H1 (cell line): ENCODE data around the gene DCUN1D2. TPM values are rescaled to one million over a fixed set of nuclear protein-coding genes. Genes with fewer than 3 reads are reported as not detected.

Experiments used
- CTCF ChIA-PET: fragments of 300-600 bp; sonication (Branson Sonifier 250); formaldehyde crosslinking; loops from one replicate; lab custom pipeline; 2021; ENCODE audit not compliant: partially characterized antibody; lab: Charles Lee
- POLR2A ChIA-PET: fragments of 300-600 bp; sonication (Branson Sonifier 250); formaldehyde crosslinking; loops from one replicate; lab custom pipeline; 2021; ENCODE audit warnings: inconsistent platforms; ENCODE audit not compliant: partially characterized antibody; lab: Charles Lee
- DNase-seq, 2 experiments: peaks; one replicate each; pipeline versions ENCODE4 v3.0.0 to v3.0.0-alpha.2; 2010 to 2022; ENCODE audit warnings: low spot score in 2 of 2, low read depth in 1 of 2, mixed read lengths in 1 of 2
- FAIRE-seq: peaks from 2 replicates; lab custom pipeline; 2011; peaks lifted over from hg19 to GRCh38; lab: Jason Lieb, UNC
- H2AFZ ChIP-seq: 2 replicates; pipeline ENCODE4 v1.8.1; 2012; ENCODE audit warnings: low read length, inconsistent platforms
- H2AK5ac ChIP-seq: 2 replicates; pipeline ENCODE4 v1.6.1; 2013; ENCODE audit warnings: low read depth, low read length
- H2BK120ac ChIP-seq: replicated peaks from 2 replicates; pipeline ENCODE3; 2013; ENCODE audit warnings: low read depth, low read length, inconsistent platforms
- H2BK12ac ChIP-seq: 2 replicates; pipeline ENCODE4 v1.6.1; 2013; ENCODE audit warnings: low read depth, low read length
- H2BK15ac ChIP-seq: 2 replicates; pipeline ENCODE4 v1.6.1; 2013; ENCODE audit warnings: low read length
- H2BK20ac ChIP-seq: 2 replicates; pipeline ENCODE4 v1.6.1; 2013; ENCODE audit warnings: low read length
- H2BK5ac ChIP-seq: 2 replicates; pipeline ENCODE4 v1.6.1; 2013; ENCODE audit warnings: low read depth, low read length
- H3K14ac ChIP-seq: 2 replicates; pipeline ENCODE4 v1.6.1; 2013; ENCODE audit warnings: inconsistent platforms; ENCODE audit not compliant: insufficient read length
- H3K18ac ChIP-seq: 2 replicates; pipeline ENCODE4 v1.6.1; 2013; ENCODE audit warnings: low read length; ENCODE audit errors: extremely low read depth
- H3K23ac ChIP-seq: 2 replicates; pipeline ENCODE4 v1.6.1; 2013; ENCODE audit warnings: inconsistent platforms; ENCODE audit not compliant: insufficient read length
- H3K23me2 ChIP-seq: 2 replicates; pipeline ENCODE4 v1.6.1; 2013; ENCODE audit warnings: low read depth, low read length
- H3K27ac ChIP-seq: 2 replicates; pipeline ENCODE4 v1.6.1; 2011; ENCODE audit warnings: low read depth, low read length, inconsistent platforms
- H3K27me3 ChIP-seq, 4 experiments: replicated peaks in 1 of 4; 1 replicate in 1 of 4; 2 replicates in 3 of 4; pipeline versions ENCODE4 v1.6.1 to v1.8.1; 2011 to 2013; ENCODE audit warnings: low read length in 3 of 4, mild to moderate bottlenecking in 3 of 4, inconsistent platforms in 2 of 4, mixed read lengths in 2 of 4, moderate library complexity in 1 of 4; ENCODE audit not compliant: control insufficient read depth in 3 of 4, insufficient read depth in 3 of 4; ENCODE audit errors: extremely low read depth in 1 of 4
- H3K36me3 ChIP-seq, 4 experiments: 2 replicates each; pipeline versions ENCODE4 v1.6.1 to v1.8.1; 2011 to 2013; ENCODE audit warnings: mild to moderate bottlenecking in 4 of 4, low read length in 3 of 4, moderate library complexity in 2 of 4, control low read depth in 1 of 4, inconsistent platforms in 1 of 4; ENCODE audit not compliant: insufficient read depth in 4 of 4, control insufficient read depth in 2 of 4
- H3K4ac ChIP-seq: replicated peaks from 2 replicates; pipeline ENCODE3; 2013; ENCODE audit warnings: low read length, low read depth, mixed read lengths, inconsistent platforms; ENCODE audit not compliant: insufficient read length
- H3K4me1 ChIP-seq, 4 experiments: replicated peaks in 1 of 4; 1 replicate in 1 of 4; 2 replicates in 3 of 4; pipeline versions ENCODE4 v1.6.1 to v1.8.1; 2011 to 2013; ENCODE audit warnings: low read length in 3 of 4, inconsistent platforms in 2 of 4, mixed read lengths in 1 of 4; ENCODE audit not compliant: insufficient read depth in 4 of 4, control insufficient read depth in 3 of 4
- H3K4me2 ChIP-seq, 2 experiments: 2 replicates each; pipeline versions ENCODE4 v1.6.1 to v1.8.1; 2011 to 2013; ENCODE audit warnings: low read depth in 2 of 2, low read length in 2 of 2, control low read depth in 1 of 2, inconsistent platforms in 1 of 2, mild to moderate bottlenecking in 1 of 2; ENCODE audit not compliant: insufficient read depth in 1 of 2
- H3K4me3 ChIP-seq, 4 experiments: fragments of 200-600, 300-600 bp in 1 of 4; sonication (generic), shearing (Covaris generic), sonication (Bioruptor Twin) in 1 of 4; 2 replicates each; pipeline versions ENCODE4 v1.5.1 to v1.8.1; 2011 to 2016; ENCODE audit warnings: low read length in 4 of 4, low read depth in 3 of 4, control low read depth in 2 of 4, inconsistent platforms in 2 of 4, mild to moderate bottlenecking in 2 of 4, mixed read lengths in 1 of 4, moderate library complexity in 1 of 4; ENCODE audit not compliant: insufficient read depth in 2 of 4; ENCODE audit errors: extremely low read depth in 1 of 4
- H3K56ac ChIP-seq: replicated peaks from 2 replicates; pipeline ENCODE3; 2013; ENCODE audit warnings: low read depth, mild to moderate bottlenecking, mixed read lengths, low read length, inconsistent platforms; ENCODE audit not compliant: insufficient read length
- H3K79me1 ChIP-seq: 2 replicates; pipeline ENCODE4 v1.6.1; 2013; ENCODE audit warnings: low read depth, low read length, control low read depth
- H3K79me2 ChIP-seq, 2 experiments: 2 replicates each; pipeline versions ENCODE4 v1.6.1 to v1.8.1; 2012 to 2013; ENCODE audit warnings: low read length in 2 of 2, mild to moderate bottlenecking in 2 of 2, inconsistent platforms in 1 of 2; ENCODE audit not compliant: insufficient read depth in 2 of 2, control insufficient read depth in 1 of 2
- H3K9ac ChIP-seq, 4 experiments: replicated peaks in 1 of 4; 1 replicate in 1 of 4; 2 replicates in 3 of 4; pipeline versions ENCODE4 v1.6.1 to v1.8.1; 2011 to 2013; ENCODE audit warnings: low read depth in 3 of 4, low read length in 3 of 4, control low read depth in 2 of 4, mild to moderate bottlenecking in 2 of 4, moderate library complexity in 2 of 4, inconsistent platforms in 1 of 4; ENCODE audit errors: extremely low read depth in 1 of 4
- H3K9me3 ChIP-seq, 2 experiments: 2 replicates each; pipeline versions ENCODE4 v1.6.1 to v1.8.1; 2012 to 2013; ENCODE audit warnings: mild to moderate bottlenecking in 2 of 2, moderate library complexity in 2 of 2, control low read depth in 1 of 2, inconsistent platforms in 1 of 2, low read depth in 1 of 2, low read length in 1 of 2, mixed read lengths in 1 of 2; ENCODE audit not compliant: insufficient read depth in 2 of 2
- H4K20me1 ChIP-seq, 2 experiments: replicated peaks in 1 of 2; 2 replicates each; pipeline versions ENCODE3 to v1.8.1; 2011 to 2013; ENCODE audit warnings: inconsistent platforms in 2 of 2, low read length in 2 of 2, mild to moderate bottlenecking in 1 of 2; ENCODE audit not compliant: insufficient read depth in 2 of 2, control insufficient read depth in 1 of 2
- H4K5ac ChIP-seq: 2 replicates; pipeline ENCODE4 v1.6.1; 2013; ENCODE audit warnings: low read length, low read depth, mixed read lengths, inconsistent platforms; ENCODE audit not compliant: insufficient read length
- H4K8ac ChIP-seq: 2 replicates; pipeline ENCODE4 v1.8.0; 2013; ENCODE audit warnings: mild to moderate bottlenecking, moderate library complexity, low read length, inconsistent platforms; ENCODE audit not compliant: insufficient read depth; ENCODE audit errors: extremely low read depth
- H4K91ac ChIP-seq: replicated peaks from 2 replicates; pipeline ENCODE3; 2013; ENCODE audit warnings: low read length, mixed read lengths, inconsistent platforms; ENCODE audit not compliant: insufficient read length
- SAP30 ChIP-seq: fragments of 300-600 bp; sonication (generic); IDR thresholded peaks from 2 replicates; pipeline ENCODE4 v1.7.1; 2012; ENCODE audit warnings: low read length, moderate library complexity, mild to moderate bottlenecking, inconsistent platforms; ENCODE audit not compliant: insufficient read depth, insufficient replicate concordance
- SP1 ChIP-seq: IDR thresholded peaks from 2 replicates; pipeline ENCODE4 v1.6.1; 2011; ENCODE audit warnings: low read depth, low read length
- WGBS, 2 experiments: shearing (Covaris generic) in 1 of 2; methylation state at CpG; one replicate each; pipeline versions ENCODE4 v1.1.6 to v1.1.7; 2013 to 2015; ENCODE audit warnings: low lambda C conversion rate in 2 of 2, mixed read lengths in 2 of 2, inconsistent platforms in 1 of 2, low coverage in 1 of 2, missing lambda C conversion rate in 1 of 2; ENCODE audit not compliant: insufficient replicate concordance in 2 of 2, insufficient coverage in 1 of 2, insufficient read length in 1 of 2; ENCODE audit errors: extremely low coverage in 1 of 2, missing lambda C conversion rate in 1 of 2; 5-methylcytosine and 5-hydroxymethylcytosine counted together
- polyA plus RNA-seq, 7 experiments: library from polyadenylated mRNA; depleted of rRNA in 3 of 7; stranded (reverse) in 5 of 7; unstranded in 2 of 7; fragments of >200 nt in 5 of 7; fragments of 200-250 nt in 2 of 7; gene quantifications; 1 replicate in 5 of 7; 2 replicates in 1 of 7; 4 replicates in 1 of 7; pipeline versions ENCODE4 v1.2.1 to v1.2.3, GENCODE V29; 2011 to 2013; ENCODE audit warnings: missing spikeins in 2 of 7, mixed read lengths in 2 of 7
- total RNA-seq: library from RNA; stranded (reverse); fragmentation: NEBNext Ultra II Directional; extraction: Animal tissue kit (Norgen Biotek cat#: 25700); gene quantifications from 2 replicates; pipeline ENCODE4 v1.2.1, GENCODE V29; 2021

Gene DCUN1D2
- total and polyA plus RNA-seq, 2 of the 8 experiments (the other 6 are each of a cell fraction or from before 2014, with no cell fraction given) = 19.5 to 35.3 TPM

DNA sequence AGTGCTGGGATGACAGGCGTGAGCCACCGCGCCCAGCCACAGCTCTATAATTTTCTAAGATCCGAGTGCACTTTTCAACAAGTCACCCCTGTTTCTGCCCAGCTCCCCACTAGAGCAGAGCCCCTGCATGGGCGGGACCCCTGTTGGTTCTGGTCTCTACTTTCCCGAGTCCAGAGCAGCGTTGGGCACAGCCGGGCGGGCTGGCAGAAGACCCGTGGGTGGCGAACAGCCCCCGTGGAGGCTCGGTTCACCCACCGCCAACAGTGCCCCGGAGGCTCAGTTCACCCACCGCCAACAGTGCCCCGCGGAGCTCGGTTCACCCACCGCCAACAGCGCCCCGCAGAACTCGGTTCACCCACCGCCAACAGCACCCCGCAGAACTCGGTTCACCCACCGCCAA lies 78.1 kb downstream of the DCUN1D2 start:
- 94% methylated on average over 22 of the region's 27 CpGs; no CpG with 5 or more reads in 1 of the 2 experiments for WGBS, 2 experiments

More for the DNA sequence above, 78.1 kb downstream of the DCUN1D2 start:
- no peak overlapping the region for H3K18ac ChIP-seq
- H3K9ac ChIP-seq = no peak overlapping the region
- FAIRE-seq (no peak), DNase-seq (no peak)
- ChIA-PET POLR2A (interaction anchor here (0.5 to 0.9 kb wide), 3 partner anchors 20 to 254 kb away, joined by 3 read pairs; partner anchors contain the start of gene PROZ), CTCF (interaction anchor here (0.7 to 2.0 kb wide), 5 partner anchors 9 to 166 kb away, joined by 3 to 6 read pairs (median 4); no protein-coding TSS in a partner anchor)
- H3K4me2 ChIP-seq = no peak overlapping the region
- H3K36me3 ChIP-seq = no peaks in the 10 kb centered on the region
- no peak overlapping the region for H3K56ac ChIP-seq
- H3K79me2 ChIP-seq = no peaks in the 10 kb centered on the region
- H2AFZ ChIP-seq = no peak overlapping the region
- no peak overlapping the region for H2BK120ac ChIP-seq
- H3K4me3 ChIP-seq = no peak overlapping the region
- TF ChIP-seq SAP30 (no peak), SP1 (no peak)
- H3K79me1 ChIP-seq = no peaks in the 10 kb centered on the region
- H3K9me3 ChIP-seq = no peaks in the 10 kb centered on the region; a peak in 1 of 4 replicates
- no peak overlapping the region for H4K5ac ChIP-seq
- H4K91ac ChIP-seq = no peak overlapping the region
- H3K23me2 ChIP-seq = no peaks in the 10 kb centered on the region
- peaks cover 0 to 1% of the 10 kb centered on the region in 2 experiments for H4K20me1 ChIP-seq
- H2BK15ac ChIP-seq = no peak overlapping the region
- H2BK12ac ChIP-seq = no peak overlapping the region
- no peak overlapping the region for H4K8ac ChIP-seq
- no peak overlapping the region for H3K23ac ChIP-seq
- no peak overlapping the region for H3K14ac ChIP-seq
- no peaks in the 10 kb centered on the region for H3K27me3 ChIP-seq
- H2BK20ac ChIP-seq = no peak overlapping the region
- peaks cover 0 to 7% (median 0%) of the 10 kb centered on the region in 4 experiments; a peak in 2 of 7 replicates for H3K4me1 ChIP-seq
- H3K4ac ChIP-seq = no peak overlapping the region
- H2BK5ac ChIP-seq = no peak overlapping the region
- H3K27ac ChIP-seq = no peak overlapping the region
- no peak overlapping the region for H2AK5ac ChIP-seq
